ENCODE measurements around the gene NDUFA5. TPM values are rescaled to one million over a fixed set of nuclear protein-coding genes. Genes with fewer than 3 reads are reported as not detected.

The NDUFA5 gene
- total and polyA plus RNA-seq, 2 experiments from 2014 or later: 55.2 to 207 TPM

DNA sequence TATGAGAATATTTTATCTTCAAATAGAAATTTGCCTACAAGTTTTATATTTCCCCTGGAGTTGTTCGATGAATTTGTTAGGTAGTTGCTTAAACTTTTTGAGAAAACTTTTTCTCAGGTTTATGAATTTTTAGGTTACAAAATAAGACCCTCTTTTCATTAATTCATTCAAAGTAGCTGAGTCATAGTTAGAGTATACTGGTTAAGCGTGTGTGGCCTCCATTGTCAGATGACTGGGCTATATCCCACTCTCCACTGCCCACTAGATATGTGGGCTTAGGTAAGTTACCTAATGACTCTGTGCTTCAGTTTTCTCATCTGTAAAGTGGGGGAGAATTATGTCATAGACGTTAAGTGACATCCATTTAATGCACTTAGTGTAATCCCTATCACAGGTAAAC lies 45.0 kb upstream of the NDUFA5 start:
- H3F3A ChIP-seq (replicated peaks; ENCODE audit: low read depth): no peaks in the 10 kb centered on the region
- Mint-ChIP-seq H3K4me3 (no peak overlapping the region), H3K27me3 (ENCODE audit: insufficient read depth, low read depth, poor library complexity) (peaks cover 3% of the 10 kb centered on the region), H3K27ac (no peak overlapping the region), H3K9me3 (no peaks in the 10 kb centered on the region), H3K4me1 (peaks cover 6% of the 10 kb centered on the region; the same call in 1 of the 3 replicates), H3K36me3 (ENCODE audit: low read depth) (no peaks in the 10 kb centered on the region)
- no peak overlapping the region for H3K4me3 ChIP-seq
- ATAC-seq: no peak
- H4K20me1 ChIP-seq (replicated peaks; ENCODE audit: insufficient read depth): no peaks in the 10 kb centered on the region
- no peaks in the 10 kb centered on the region for H3K27me3 ChIP-seq (ENCODE audit: insufficient read depth)
- no peak overlapping the region for H3K27ac ChIP-seq (ENCODE audit: low read depth)
- H3K36me3 ChIP-seq (ENCODE audit: insufficient read depth): no peaks in the 10 kb centered on the region
- H2AFZ ChIP-seq: no peak overlapping the region
- H3K9me2 ChIP-seq (ENCODE audit: insufficient read depth): no peaks in the 10 kb centered on the region
- no peaks in the 10 kb centered on the region for H3K79me2 ChIP-seq (replicated peaks; ENCODE audit: insufficient read depth)
- no peak overlapping the region for H3K4me2 ChIP-seq
- TF ChIP-seq JUNB (IDR thresholded peaks at IDR 0.05; ENCODE audit: unreplicated experiment) (no peak), CREB1 (CRISPR knock-in tag; IDR thresholded peaks at IDR 0.05; ENCODE audit: low read depth) (no peak), REST (IDR thresholded peaks at IDR 0.05; ENCODE audit: unreplicated experiment) (no peak), ZNF114 (CRISPR knock-in tag; IDR thresholded peaks at IDR 0.05) (no peak), ZNF331 (CRISPR knock-in tag; IDR thresholded peaks at IDR 0.05; ENCODE audit: low read depth) (no peak), EZH2phosphoT487 (IDR thresholded peaks at IDR 0.05; ENCODE audit: unreplicated experiment) (no peak), EZH2 (IDR thresholded peaks at IDR 0.05; ENCODE audit: low read depth, unreplicated experiment) (no peak), POLR2AphosphoS5 (IDR thresholded peaks at IDR 0.05; ENCODE audit: low read depth) (no peak), ETS1 (IDR thresholded peaks at IDR 0.05) (no peak), NANOG (IDR thresholded peaks at IDR 0.05; ENCODE audit: borderline replicate concordance) (no peak), ZNF462 (CRISPR knock-in tag; IDR thresholded peaks at IDR 0.05) (no peak), CTCF (conservative IDR thresholded peaks at IDR 0.05; ENCODE audit: low read depth in 2 of 2) (no peak), STAT1 (IDR thresholded peaks at IDR 0.05; ENCODE audit: unreplicated experiment) (no peak)
- H3K4me1 ChIP-seq (ENCODE audit: insufficient read depth): no peaks in the 10 kb centered on the region
- no peak for DNase-seq (ENCODE audit: low spot score)
